Placental epithelial cell (primary cell): ENCODE results near the gene ME2. TPM values are rescaled to one million over a fixed set of nuclear protein-coding genes. Genes with fewer than 3 reads are reported as not detected.

Experiments used
- small RNA-seq: library from RNA; depleted of rRNA; stranded (forward); fragments of <200 nt; gene quantifications from one replicate; pipeline ENCODE3, GENCODE V24; 2012
- total RNA-seq: library from RNA; depleted of rRNA; stranded (reverse); fragments of >200 nt; gene quantifications from 2 replicates; pipeline ENCODE4 v1.2.3, GENCODE V29; 2012

ME2 gene
- total RNA-seq, result 5.9 and 13.9 TPM in 2 replicates

DNA sequence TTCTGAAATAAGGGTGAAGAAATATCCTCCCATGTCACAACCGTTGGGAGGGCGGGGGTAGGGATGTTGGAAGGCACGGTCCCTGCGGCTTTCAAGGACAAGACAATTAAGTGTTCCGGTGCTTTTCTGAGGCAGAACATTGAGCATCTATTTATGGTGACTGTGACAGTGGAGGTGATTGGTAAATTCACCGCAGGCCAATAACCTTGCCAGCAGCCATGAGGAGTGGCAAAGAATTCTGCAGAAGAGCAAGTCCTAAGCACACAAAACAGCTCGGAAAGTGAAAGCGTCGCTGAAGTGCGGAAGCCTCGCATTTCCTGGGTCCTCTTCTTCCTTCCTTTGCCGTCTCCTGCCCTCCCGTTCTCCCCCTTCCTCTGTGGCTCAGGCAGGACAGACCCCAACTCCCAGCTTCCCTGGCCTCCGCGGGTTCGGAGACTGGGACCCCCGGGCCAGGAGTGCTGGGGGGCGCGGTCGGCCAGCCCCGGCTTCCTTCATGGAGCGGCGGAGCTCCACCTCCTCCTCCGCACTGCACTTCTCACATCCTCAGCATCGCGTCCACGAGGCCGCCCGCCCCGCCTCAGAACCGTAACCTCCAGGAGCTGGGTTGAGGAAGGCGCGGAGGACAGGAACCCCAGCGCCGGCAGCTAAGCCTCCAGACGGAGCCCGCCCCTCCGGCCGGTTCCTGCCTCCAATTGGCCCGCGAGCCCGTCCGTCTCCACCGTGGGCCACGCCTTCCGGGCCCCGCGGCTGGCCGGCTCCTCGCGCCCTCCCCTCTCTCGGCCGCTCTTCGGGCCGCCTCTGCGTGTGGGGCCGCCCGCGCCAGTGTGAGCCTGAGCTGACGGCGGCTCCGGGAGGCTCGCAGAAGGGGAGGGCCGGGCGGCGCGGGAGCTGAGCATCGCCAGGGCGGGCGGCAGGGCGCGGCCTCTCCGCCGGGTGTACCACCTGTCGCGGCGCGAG is at the start of gene ME2:
TSS of gene ME2 (plus strand) at position 774 of the 957 bp plus-strand sequence. CDS start 16,703 bp downstream, outside the sequence.

DNA sequence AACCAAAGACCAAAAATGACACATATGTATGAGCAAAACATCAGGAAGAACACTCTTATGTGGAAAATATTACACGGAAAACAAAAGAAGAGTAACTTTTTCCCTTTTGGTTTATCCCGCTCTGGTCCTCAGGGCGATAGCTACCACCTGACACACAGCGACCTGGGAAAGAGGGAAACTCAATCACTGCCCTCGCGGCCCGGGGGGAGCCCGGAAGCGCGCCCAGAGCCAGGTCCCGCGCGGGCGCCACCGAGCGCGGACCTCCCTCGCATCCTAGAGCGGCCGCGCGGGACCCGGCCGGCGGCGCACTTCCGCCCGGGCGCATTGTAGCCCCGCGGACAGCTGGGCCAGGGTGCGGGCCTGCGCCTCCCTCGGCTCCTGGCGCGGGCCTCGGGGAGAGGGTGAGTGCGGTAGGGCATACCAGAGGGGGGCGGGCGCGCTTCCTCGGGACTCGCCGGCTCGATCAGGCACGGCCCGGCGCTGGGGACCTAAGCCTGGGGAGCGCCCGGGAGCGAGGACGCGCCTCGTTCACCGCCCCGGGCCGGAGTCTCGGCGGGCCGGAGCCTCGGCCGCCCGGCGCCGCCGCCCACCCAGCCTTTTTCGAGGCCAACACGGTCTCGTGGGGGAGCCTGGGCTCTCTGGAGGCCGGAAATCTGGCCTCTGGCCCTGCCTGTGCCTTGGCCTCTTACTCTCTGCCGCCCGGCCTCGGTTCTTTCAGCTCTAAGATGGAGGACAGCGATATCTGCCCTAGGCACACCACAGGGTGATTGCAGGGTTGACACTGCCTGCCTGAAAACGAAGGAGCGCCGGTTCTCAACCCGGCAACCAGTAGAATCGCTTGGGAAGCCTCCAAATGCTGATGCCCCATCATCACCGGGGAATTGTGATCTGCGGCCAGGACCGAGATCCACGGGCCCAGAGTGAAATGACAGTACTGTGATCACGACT is 89.1 kb downstream of the ME2 start, which contains the start of gene ELAC1:
TSS of gene ELAC1 (plus strand) at position 327 of the 948 bp plus-strand sequence. CDS start 6,365 bp downstream, outside the sequence.

Small RNAs within 50 kb of the gene (small RNA-seq; reads per million reads assigned to genes)
- gene RF00019, result not detected

Other genes with a start within 250 kb of the ME2 start
- gene MRO, start 59.1 kb upstream of the ME2 start, total RNA-seq, result not detected in 2 replicates
- gene ELAC1, start 88.9 kb downstream of the ME2 start, total RNA-seq, result 8.6 TPM in 2 replicates
- 89.1 and 185 TPM in 2 replicates for gene SMAD4, start 151.1 kb downstream of the ME2 start, total RNA-seq